Activated CD8-positive, alpha-beta memory T cell treated with anti-CD3 and anti-CD28 coated beads, Interleukin-2, amount 50 U/mL, for 24 hours (primary cell): Measurements from ENCODE around the gene PTPRD.

Experiments used
- DNase-seq: peaks from one replicate; pipeline ENCODE4 v3.0.0-alpha.2; 2020; ENCODE audit errors: extremely low read depth

Gene PTPRD

DNA sequence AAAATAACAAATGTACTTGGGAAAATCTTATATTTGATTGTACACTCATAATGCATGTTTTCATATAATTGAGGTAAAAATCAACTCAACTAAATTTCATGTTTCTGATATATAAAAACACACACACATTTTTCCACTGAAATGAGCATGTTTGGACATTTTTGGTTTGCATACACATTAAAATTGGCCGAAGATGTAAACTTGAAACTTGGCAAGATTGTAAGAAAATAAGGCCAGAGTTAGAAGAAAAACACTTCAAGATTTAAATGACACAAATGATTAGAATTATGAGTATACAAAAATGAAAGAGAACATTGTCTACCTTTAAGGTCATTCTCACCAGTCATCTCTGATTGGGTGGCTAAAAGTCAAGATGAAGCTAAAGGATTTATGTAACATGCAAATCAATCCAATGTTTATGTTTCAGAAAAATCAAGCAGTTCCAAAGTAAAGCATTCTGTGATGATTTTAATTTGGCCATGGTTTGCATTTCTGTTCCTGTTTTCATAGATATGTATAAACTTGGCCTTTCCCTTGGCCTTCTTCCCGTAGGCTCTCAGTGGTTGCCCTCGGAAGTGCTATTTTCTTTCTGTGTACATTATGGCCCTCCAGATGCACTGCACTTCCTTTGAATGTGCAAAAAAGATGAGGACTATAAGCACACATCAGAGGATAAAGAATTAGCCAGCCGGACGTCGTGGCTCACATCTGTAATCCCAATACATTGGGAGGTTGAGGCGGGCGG lies 1707.9 kb downstream of the PTPRD start:
- DNase-seq = no peak

DNA sequence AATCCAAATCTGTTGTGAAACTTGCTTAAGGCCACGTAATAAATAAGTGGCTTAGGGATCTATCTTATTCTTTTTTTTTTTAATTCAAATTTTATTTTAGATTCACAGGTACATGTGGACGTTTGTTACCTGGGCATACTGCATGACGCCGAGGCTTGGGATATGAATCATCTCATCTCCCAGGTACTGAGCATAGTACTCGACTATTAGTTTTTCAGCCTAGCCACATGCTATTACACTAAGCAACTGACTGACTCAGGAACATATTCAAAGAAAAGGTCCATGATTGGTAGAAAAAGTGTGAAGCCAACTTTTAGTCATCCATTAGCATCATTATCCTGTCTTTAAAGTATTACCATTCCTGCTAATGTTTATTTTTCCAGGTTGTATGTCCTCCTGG lies 1709.7 kb downstream of the PTPRD start:
- no peak for DNase-seq

DNA sequence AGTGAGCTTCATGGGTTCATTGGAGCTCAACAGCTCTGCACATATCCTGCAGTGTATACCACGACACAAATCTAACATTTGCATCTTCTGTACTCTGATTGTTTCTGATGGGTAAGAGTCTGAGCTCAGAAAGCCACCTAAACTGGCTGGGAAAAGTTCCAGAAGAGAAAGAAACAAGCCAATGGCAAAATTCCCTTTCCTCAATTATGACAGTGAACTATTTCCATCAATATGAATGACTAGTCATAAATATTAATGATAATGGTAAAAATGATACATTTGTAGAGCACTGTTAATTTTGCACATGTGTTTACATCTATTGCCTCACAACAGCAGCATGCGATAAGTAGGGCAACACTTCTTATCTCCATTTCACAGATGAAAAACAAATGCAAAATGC lies 1711.7 kb downstream of the PTPRD start:
- DNase-seq = no peak

DNA sequence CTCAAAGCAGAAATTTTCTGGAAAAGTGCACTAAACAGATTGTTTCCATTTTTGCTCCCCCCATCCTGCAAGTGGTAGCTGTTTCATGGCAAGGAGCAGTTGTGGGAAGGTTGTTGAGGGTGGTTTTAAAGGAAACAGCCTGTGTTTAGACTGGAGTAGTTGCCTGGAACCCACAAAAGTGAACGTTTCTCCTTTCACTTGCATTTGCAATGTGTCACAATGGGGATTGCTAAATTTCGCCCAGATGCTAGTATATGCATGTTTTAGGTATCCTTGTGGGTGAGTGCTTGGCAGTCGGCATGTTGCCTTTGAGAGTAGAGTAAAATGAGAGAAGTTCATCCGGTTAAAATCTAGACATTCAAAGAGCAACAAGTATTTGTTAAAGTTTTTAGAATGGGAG lies 1713.3 kb downstream of the PTPRD start:
- no peak for DNase-seq

DNA sequence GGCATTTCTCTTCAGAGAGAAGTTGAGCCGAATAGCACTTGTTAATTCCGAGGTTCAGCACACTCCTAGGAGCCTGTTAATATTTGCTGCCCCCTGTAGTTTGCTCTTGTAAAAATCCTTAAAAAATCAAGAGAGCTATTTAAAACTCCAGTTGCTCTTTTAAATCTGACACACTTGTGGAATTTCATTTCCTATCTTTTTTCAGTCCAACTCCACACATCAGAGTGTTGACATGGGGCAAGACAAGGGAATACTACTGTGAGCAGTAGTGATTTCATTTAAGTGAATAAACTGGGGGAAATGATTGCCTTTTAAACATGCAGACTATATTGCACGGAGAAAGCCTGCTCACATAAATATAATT lies 1717.0 kb downstream of the PTPRD start:
- DNase-seq = no peak

DNA sequence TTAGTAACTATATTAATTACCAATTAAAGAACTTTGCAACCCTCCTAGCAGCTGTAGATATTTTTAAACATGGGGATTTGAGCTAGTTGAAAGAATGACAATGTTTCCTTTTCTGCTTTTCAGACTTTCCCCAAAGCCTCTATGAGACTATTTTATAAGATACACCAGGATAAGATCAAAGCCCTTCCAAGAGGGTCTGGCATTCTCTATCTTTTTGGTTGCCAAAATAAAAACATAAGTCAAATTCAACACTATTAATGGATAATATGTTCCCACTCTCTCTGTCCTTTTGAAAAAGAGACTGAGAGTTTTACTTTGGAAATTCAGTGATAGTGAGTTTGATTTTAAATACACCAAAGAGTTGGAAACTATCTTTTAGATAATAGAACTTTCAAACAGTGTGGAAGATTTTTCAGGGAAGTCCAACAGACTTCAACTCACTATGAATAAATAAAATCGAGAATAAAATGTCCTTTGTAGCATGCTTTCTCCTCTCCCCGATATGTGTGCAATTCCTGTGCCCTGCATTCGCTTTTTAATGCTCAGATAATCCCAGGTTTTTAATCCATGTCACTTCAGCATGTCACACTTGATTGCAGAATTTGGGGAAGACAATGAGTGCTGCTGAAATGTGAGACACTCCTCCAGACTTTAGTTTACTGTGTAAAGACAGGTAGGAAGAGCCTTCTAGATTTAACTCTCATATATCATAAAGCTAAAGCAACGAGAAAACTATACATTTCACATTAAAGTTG lies 1717.5 kb downstream of the PTPRD start:
- DNase-seq = no peak

DNA sequence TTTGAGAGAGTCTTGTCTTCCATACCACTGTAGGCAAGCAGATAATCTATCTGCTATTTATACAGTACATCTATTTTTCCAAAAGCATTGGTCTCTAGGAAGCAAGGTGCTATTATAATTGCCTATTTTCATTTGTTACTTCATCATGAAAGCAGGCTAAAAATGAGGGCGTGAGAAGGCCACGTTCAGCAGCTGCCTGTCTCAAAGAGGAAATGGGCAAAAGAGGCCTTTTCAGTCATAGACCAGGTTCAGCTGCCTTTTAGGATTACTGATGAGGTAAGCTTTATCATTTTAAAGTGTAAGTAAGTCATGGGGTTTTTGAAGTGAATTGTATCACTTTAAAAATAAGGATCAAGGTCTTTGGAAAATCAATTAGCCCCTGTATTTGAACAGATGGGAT lies 1722.1 kb downstream of the PTPRD start:
- DNase-seq = no peak

DNA sequence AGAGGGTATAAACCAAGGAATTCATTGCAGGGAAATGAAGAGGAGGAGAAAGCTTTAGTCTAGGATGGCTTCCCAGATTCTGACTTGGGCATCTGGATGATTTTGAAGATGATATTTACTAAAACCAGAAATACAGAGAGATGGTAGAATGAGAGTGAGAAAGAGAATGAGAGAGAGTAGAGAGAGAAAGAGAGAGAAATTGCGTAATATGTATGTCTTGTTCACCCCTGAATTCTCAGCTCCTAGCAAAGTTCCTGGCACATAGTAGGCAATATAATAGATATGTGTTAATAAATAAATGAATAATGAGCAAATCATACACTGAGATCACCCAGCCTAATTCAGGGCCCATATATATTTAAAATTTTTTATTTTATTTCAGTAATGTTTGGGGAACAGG lies 1723.7 kb downstream of the PTPRD start:
- DNase-seq = no peak

DNA sequence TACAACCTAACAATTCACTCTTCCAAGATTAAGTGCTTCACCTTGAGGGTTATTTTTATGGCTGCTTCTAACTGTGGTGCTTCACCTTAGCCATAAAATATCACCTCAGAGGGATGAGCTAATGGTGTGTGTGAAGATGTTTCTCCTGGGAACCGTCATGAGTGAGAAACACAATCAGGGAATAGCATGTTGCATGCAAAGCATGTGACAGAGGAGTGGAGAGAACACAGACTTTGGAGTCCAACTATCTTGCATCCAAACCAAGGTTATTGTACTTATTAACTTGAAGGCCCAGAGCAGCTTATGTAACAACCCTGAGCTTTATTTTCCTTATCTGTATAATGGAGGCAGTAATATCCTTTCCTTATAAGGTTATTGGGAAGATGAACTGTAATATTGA lies 1724.2 kb downstream of the PTPRD start:
- no peak for DNase-seq

DNA sequence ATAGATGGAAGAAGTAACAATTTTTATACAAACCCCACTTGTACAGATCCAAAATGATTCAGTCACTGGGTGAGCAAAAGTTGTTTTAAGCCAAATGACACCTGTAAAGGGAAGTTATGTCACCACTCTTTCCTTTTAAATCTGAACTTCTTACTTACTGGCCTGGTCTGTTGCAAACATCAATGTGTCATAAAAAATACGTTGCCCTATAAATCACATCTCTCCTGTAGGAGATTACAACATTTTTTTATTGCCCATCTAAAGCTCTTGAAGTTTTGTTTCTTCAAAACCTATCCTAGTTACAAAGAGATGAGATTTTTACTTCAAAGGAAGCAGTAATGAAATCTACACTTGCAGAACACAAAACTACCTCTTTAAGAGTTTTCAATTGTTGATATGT lies 1725.4 kb downstream of the PTPRD start:
- no peak for DNase-seq

DNA sequence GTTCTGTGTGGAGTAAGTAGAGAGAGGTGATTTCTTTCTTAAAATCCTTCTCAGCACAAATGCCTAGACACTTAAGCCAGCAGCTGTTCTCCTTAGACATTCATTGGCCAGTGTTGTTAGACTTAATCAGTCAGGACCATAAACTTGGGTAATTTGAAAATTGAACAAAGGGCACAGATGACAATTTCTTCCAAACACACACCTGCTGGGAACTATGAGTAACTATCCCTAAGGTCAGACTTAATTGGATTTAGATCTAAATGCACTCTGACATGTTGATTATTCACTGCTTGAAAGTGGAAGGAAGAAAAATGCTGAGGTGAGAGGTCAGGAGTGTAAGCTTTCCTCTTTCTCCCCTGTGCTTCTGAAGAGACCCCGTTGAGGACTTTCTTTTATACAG lies 1729.5 kb downstream of the PTPRD start:
- no peak for DNase-seq

DNA sequence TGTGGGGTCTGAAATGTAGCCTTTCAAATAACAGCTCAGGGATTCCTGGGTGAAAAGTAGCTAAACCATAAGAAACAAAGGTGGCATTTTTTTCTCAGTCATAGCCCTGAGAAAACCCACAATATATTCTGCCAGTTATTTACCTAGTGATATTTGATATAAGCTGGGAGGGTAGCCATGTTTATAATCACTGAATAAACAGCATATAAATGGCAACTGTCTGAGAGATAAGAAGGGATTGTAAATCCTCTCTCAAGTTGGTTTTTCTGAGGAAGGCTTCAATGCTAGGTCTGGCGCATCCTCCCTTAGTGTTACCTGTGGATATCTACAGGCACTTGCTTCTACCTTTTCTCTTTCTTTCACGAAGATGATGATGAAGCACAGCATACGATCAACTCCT lies 1732.7 kb downstream of the PTPRD start:
- DNase-seq = no peak

DNA sequence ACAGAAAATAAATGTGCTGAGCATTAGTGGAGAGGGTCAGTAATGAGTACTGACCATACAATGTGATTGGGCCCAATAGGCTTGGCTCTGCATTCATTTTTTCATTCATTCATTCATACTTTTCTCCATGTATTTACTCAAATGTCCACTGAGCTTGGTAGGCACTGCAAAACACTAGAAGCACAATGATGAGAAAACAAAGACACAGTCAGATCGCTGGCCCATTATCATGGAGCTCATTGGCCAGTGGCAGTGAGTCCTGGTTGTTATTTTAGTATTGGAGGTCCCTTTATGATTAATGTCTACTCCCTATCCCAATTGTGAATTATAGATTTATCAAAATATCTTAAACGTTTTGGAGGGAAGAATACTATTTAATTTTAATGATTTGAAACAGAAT lies 1733.5 kb downstream of the PTPRD start:
- no peak for DNase-seq

DNA sequence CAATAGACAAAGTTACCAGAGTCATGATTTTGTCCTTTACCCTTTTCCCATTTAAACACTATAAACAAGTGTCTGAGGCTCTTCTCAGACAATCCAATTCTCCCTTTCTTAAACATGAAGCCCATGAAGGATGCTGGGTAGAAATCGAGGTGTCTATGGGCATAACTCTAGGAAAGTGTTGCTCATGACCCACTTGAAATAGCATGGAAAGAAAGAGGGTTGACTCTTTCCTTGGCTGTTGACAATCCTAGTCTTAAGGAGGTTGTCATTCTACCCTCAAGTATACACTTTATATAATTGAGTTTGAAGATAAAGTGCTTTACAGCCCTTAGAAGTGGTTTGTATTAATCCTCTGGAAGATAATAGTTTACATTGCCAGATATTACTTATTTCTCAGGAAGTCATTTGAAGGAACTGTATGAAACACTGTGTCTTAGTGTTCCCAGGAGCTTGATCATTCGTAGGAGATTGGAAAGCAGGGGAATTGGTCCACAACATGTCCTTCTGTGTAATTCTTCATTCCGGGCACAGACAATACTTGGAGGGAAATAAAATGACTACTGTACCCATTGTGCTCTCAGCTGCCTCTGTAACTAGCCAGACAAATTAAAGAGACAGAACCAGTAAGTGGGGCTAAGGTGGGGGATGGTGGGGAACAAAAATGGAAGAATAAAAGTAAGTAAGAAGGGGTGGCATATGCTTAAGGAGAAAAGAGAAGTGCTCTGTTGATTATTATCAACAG lies 1734.9 kb downstream of the PTPRD start:
- no peak for DNase-seq

DNA sequence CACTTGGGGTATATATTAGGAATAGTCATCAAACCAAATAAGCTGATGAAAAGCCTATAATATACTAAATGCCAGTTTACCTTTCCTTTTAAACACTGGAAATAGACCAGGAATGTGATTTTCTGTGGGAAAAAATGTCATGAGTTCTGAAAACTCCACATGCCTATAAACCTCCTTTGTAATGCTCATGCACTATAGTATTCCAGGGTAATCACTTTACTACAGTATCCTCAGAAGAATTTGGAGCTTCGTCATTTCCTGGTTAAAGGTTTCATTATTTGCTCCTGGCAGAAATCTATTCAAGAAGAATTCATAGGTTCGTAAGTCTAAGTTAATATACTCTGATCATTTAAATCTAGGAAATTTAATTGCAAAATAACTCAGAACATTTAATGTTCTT lies 1736.5 kb downstream of the PTPRD start:
- DNase-seq = no peak

DNA sequence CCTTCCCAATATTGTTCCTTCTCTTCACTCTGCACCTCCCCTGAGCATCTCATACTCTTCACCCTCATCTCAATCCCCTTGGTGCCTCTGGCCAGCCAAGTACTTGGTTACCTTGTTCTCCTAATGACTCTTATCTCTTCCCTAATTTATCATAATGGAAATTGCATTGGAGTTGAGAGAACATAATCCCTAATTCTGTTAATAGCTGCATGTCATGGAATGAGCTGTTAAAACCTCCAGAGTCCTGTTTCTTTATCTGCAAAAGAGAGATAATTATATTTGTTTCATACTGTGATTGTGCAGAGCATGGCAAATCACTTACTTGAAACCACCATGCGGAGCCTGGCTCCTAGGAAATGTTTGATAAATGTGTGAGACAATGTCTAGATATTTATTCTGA lies 1738.3 kb downstream of the PTPRD start:
- DNase-seq = no peak

DNA sequence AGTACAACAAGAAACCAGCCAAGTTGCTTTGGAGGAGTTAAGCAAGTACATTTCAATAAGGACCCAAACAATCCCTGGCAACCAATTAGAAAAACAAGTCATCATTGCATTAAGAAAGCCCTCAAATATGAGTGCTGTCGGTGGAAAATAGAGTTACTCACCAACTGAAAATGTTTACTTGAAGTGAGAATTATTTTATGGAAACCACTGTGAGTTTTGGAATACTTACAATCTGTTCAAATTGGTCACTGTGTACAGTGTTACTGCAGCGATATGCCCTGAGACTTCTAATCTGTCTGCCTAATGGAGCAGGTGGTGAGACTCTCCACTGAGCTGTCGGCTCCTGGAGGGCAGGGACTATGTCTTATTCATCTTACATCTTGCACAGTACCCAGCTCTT lies 1740.0 kb downstream of the PTPRD start:
- no peak for DNase-seq

DNA sequence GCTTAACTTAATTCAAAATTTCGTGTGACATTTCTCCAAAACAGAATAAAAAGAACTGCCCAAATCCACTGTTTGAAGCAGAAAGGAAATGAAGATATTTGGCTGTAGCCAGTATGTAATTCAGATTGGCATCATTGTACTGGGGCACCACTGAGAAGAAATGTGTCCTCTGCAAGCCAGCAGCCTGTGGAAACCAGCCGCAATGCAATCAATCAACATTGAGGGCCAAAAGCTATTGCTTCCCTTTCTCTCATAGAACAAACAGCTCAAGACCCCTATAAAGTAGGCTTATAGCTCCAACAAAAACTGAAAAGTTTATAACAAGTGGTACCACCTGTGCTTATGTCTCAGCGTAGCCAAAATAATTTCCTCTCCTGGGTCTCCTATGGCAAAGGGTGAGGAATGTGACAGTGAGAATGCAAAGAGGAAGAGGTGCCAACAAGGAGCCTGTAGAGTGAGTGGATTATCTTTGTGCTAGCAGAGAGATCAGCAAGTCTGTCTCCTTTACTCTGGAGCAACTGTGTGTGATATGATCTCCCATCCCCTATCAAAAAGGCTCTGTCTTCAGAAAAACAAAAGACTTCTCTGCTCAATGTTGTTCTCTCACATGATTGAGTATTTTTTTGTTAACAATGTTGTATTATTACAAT lies 1740.9 kb downstream of the PTPRD start:
- no peak for DNase-seq

DNA sequence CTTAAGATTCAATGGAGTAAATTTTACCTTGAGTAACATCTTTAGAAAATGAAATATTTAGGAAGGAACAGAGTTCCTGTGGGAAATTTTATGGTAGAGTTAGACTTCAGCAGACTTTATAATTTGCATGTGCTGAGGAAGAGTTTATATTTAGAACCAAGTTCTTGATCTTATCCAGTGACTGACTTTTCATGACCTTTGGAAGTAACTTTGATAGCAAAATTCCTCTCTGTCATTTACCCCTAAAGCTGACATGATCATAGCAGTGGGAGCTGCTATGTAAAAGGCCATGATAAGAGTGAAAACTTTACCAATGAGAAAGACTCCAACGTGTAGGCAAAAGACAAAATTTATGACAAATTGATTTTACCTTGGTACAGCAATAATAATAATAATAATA lies 1741.4 kb downstream of the PTPRD start:
- no peak for DNase-seq

DNA sequence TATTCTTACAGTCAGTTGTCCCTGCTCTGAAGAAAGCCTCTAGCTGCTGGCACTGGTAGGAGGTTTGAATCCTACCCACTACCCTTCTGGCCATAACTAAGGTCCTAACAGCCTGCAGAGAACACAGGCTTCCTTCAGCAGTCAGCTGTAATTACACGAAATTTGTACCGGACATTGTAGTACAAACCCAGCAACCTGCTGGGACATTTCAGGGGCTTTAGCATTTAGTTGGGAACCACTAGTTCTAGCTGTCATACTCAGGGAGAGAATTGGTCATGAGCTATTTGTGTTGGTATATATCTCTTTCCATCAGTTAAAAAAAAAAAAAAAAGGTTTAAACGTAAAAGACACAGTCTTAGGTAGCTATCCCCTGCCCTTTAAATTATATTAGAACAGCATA lies 1743.0 kb downstream of the PTPRD start:
- no peak for DNase-seq

DNA sequence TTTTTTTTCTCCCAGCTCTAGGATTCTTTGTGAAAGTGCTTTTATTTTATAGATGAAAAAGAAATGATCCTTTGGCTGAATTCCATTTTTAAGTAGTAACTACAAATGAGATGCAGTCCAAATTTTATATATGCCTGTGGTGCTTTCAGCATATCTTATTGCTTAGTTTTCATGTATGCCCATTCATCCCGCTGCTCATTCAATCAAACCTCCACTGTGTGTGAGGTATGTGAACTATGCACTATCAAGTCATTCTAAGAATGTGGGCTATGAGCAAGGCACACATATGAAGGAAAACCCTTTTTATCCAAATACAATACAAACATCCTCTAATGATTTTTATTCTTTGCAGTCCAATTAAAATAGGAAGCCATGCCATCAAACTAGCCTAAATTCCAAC lies 1744.2 kb downstream of the PTPRD start:
- DNase-seq = no peak

DNA sequence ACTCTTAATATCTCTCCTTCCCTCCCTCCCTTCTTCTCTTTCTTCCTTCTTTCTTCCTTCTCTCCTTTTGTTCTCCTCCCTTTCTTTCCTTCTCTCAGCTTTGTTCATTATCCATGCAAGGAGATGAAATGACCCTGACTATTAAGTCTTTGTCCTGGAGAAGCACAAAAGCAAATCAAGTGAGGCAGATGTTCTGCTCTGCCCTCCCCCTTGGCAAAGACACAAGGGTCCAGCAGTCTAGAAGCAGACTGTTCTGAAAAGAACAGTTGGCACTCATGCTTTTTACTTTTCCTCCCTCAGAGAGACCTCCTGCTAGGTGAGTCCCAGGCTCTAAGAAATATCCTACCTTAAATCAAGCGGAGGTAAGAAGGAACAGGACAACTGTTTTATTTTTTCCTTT lies 1745.7 kb downstream of the PTPRD start:
- DNase-seq = no peak

DNA sequence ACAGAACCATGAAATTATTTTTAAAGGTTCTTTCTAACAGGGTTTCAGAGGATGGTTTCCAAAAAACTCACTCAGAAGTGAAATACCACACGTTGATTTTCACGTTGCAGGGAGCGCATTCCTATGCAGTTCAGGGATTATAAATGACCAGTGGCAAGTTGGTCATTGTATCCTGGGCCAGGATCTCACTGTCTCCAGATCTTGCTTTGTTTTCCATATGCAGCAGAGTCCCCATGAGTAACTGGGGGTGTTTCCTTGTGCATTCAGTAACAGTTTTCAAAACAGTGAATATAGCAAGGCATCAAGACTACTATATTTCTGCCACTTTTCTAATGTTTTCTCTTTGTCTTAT lies 1748.3 kb downstream of the PTPRD start:
- DNase-seq = no peak
